ENCODE results near the gene KLHDC4. TPM values are rescaled to one million over a fixed set of nuclear protein-coding genes. Genes with fewer than 3 reads are reported as not detected.

KLHDC4 gene
- total and polyA plus RNA-seq, 7 donors, result 9.2 to 19.7 (median 14.7) TPM

- TF ChIP-seq, protein P1, sequence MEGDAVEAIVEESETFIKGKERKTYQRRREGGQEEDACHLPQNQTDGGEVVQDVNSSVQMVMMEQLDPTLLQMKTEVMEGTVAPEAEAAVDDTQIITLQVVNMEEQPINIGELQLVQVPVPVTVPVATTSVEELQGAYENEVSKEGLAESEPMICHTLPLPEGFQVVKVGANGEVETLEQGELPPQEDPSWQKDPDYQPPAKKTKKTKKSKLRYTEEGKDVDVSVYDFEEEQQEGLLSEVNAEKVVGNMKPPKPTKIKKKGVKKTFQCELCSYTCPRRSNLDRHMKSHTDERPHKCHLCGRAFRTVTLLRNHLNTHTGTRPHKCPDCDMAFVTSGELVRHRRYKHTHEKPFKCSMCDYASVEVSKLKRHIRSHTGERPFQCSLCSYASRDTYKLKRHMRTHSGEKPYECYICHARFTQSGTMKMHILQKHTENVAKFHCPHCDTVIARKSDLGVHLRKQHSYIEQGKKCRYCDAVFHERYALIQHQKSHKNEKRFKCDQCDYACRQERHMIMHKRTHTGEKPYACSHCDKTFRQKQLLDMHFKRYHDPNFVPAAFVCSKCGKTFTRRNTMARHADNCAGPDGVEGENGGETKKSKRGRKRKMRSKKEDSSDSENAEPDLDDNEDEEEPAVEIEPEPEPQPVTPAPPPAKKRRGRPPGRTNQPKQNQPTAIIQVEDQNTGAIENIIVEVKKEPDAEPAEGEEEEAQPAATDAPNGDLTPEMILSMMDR (IDR thresholded peaks at IDR 0.05), result no peak
- intact Hi-C loops (cut with DNase I), result no loop called here
- no peak overlapping the region for H3K27ac ChIP-seq
- no peaks in the 10 kb centered on the region for H3K36me3 ChIP-seq (ENCODE audit: insufficient read depth in 1 of 2, low read depth in 1 of 2)
- 11 to 26% (median 18%) methylated on average over 14 of the region's 14 CpGs for WGBS, 3 donors
- no peaks in the 10 kb centered on the region for H3K9me3 ChIP-seq
- no peak overlapping the region for H3K4me3 ChIP-seq
- no peak for ATAC-seq
- DNase-seq, result no peak
- peaks cover 0 to 71% (median 17%) of the 10 kb centered on the region in 3 donors for H3K27me3 ChIP-seq (ENCODE audit: insufficient read depth in 3 of 3, low read length in 2 of 3)
- H3K4me1 ChIP-seq, result no peaks in the 10 kb centered on the region
These were observed 107.1 kb downstream of the KLHDC4 start for GRCh38 chr16:87658564-87659225.

Other genes starting within 250 kb of the KLHDC4 start
- under 1 TPM in 2 of 4 donors, not detected in 2; 0.06 to 0.13 TPM for gene JPH3, start 163.5 kb downstream of the KLHDC4 start, total RNA-seq
- under 1 TPM; 0.03 to 0.04 (median 0.04) TPM for gene JPH3, start 163.5 kb downstream of the KLHDC4 start, polyA plus RNA-seq
- gene SLC7A5, start 103.5 kb upstream of the KLHDC4 start, total RNA-seq, result 10 to 100 TPM in 3 of 4 donors, 1 to 10 TPM in 1; 9.8 to 63.6 (median 28.3) TPM
- gene SLC7A5, start 103.5 kb upstream of the KLHDC4 start, polyA plus RNA-seq, result 10 to 100 TPM; 16.4 to 28.6 (median 20.2) TPM
- under 1 TPM in 1 of 4 donors, not detected in 3; 0.12 TPM for gene CA5A, start 170.5 kb upstream of the KLHDC4 start, total RNA-seq
- not detected for gene CA5A, start 170.5 kb upstream of the KLHDC4 start, polyA plus RNA-seq
- 10 to 100 TPM; 11.9 to 15.3 (median 14.7) TPM for gene BANP, start 185.4 kb upstream of the KLHDC4 start, total RNA-seq
- gene BANP, start 185.4 kb upstream of the KLHDC4 start, polyA plus RNA-seq, result 10 to 100 TPM in 1 of 3 donors, 1 to 10 TPM in 2; 7.7 to 14.2 (median 7.8) TPM

All from psoas muscle (tissue), 8 donors.